GM18951 (cell line): ENCODE measurements around the gene C1orf21.

Experiments used
- POLR2A ChIP-seq: IDR thresholded peaks from 4 replicates; pipeline ENCODE4 v1.6.1; 2011; ENCODE audit warnings: mild to moderate bottlenecking; ENCODE audit not compliant: insufficient read length, insufficient read depth; ENCODE audit errors: extremely low read depth
- in situ Hi-C: fragments of 300-500 bp; cut with MboI; formaldehyde crosslinking; loops from one replicate; pipeline ENCODE4 v1.12.0; 2022; ENCODE audit warnings: low sequenced_read_pairs, mixed read lengths, inconsistent platforms; ENCODE audit not compliant: unreplicated experiment

The C1orf21 gene

DNA sequence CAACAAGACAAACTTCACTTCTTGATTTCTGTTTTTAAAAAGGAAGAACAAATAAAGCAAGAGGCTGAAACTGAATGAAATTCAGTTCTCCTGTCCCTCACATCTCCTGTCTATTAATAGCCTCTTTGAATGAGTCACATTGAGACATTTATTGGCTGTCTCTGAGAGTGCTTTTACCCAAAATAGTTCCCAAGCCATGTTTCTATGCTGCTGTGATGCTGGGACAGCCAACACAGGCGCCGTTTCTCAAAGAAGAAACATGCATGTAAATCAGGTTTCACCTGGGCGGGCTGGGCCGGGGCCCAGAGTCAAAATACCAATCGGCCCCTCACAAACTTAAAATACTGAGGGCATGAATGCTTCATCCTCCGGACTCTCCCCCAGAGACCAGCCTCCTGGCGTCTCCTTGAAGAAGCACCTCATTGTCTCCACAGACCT lies 262.6 kb downstream of the C1orf21 start:
- no peak for TF ChIP-seq POLR2A
- in situ Hi-C loops: no loop called here

DNA sequence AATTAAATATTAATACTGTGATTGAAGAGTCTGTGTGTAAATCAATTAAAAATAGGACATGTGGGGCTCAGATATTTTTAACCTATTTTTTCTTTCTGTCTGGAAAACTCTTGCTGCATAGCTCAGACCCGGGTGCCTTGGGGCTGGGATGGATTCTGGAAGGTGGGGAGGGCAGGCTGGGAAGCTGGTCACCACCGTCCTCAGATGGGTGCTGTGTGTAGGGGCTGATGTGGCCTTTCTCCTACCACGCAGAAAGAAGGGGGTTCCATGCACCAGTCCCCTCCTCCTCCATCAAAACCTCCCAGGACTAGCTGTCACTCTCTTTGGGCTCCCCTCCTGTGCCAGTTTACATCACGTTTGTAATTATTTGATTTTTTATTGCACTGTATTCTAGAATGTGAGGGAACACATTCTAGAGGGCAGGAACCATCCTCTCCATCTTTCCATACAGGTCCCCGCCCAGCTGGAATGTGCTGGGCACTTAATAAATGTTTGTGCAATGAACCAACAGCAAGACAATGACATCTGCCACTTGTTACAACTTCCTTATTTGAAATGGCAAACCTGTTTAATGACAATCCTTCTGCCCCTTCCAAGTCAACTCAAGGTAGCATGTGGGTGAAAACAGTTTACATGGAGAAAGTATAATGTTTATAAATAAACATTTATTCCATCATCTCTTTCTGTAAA lies 263.5 kb downstream of the C1orf21 start:
- in situ Hi-C loops: no loop called here
- no peak for TF ChIP-seq POLR2A

DNA sequence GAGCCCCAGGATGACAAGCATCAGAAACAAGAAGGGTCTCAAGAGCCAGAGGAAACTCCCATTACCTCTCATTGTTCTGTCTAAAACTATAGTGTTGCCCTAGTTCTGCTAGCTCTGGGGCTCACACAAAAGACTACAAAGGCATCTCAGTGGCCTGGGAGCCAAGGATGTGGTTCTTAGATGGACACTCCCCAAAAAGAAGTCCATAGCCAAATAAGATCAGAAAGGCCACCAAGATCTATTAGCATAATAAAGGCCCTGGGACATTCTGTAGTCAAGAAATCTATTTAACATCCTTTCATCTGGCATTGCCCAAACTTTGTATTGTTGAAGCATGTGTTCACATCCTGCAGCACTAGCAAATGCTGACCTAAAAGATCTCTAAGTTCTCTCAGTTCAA lies 268.4 kb downstream of the C1orf21 start:
- TF ChIP-seq POLR2A: no peak
- in situ Hi-C loops: no loop called here

DNA sequence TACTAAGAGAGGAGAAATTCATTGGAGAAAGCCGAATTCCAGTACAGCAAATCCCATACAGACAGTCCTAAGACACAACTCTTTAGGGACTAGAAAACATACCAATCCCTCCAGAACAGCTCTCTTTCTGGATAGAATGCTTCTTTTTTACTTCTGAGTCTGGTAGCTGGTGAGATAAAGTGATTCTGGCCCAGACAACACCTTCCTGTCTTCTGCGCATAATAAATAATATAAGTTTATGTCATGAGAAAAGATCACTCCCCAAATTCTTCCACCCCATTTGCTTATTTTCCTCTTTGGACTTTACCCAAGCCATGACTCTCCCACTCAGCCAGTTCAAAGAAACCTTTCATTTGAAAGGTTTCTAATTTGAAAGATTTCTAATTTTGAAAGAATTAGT lies 269.4 kb downstream of the C1orf21 start:
- no peak for TF ChIP-seq POLR2A
- in situ Hi-C loops: no loop called here

DNA sequence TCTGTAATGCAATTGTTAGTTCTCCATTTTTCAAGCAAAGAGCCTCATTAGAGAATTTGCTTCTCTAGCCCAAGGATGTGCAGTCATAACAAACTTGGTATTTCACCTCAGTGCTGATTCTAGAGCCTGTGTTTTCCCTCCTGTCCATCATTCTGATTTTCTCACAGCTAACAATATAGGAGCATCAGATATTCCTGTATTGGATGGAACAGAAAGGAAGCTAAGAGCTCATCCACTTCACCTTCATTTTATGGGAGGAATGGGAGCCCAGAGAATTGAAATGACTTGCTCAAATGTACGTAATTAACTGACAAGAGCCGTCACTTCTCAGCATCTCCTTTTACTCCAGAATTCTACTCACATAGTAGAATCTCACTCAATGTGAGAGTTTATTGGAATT lies 271.2 kb downstream of the C1orf21 start:
- no peak for TF ChIP-seq POLR2A
- in situ Hi-C loops: no loop called here

DNA sequence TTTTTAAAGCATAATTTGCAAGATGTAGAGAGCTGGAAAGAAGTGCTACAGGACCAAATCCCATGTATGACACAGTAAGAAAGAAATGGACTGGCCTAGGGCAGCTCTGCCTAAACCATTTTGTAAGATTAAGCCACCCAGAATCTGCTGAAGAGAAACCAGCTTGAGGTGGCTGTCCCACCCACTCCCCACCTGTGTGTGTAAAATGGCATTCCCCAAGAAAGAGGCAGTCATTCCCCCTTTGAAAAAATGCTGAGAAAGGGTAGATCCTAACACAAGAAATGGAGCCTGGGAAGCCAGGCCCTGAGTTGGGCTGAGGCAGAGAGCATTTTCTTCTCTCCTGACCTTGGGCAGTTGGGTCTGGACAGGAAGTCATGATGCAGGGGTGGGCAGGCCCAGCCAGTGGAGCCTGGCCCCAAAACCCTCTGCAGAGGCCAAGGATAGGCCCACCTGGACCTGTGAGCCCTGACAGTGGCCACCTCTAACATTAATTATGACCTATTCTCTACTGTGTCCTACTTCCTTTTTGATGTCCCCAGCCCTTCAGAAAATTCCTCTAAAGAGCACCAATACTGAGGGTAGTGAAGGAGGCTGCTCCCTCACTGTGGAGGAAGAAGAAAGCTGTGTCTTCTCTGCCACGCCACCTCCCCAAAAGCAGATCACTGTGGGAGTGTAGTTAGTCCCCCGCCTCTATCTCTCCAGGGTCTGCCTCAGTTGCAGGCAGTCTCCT lies 273.8 kb downstream of the C1orf21 start:
- in situ Hi-C loops: no loop called here
- TF ChIP-seq POLR2A: no peak

DNA sequence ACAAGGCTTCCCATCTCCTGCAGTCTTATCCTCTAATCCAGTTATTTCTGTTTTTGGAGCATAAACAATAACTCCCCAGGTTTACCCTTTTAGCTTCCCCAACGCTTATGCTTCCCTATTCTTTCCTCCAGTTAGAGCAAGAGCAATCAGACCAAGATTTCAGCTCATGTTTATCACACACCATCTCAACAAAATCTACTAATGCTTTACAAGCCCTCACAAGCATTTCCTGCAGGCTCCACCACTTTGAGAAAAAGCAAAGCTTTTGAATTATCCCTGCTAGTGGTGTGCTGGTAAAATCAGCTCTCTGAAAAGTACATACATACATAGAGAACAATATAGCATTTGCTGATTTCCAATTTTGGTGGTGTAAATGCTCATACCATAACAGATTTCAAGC lies 275.0 kb downstream of the C1orf21 start:
- in situ Hi-C loops: no loop called here
- TF ChIP-seq POLR2A: no peak

DNA sequence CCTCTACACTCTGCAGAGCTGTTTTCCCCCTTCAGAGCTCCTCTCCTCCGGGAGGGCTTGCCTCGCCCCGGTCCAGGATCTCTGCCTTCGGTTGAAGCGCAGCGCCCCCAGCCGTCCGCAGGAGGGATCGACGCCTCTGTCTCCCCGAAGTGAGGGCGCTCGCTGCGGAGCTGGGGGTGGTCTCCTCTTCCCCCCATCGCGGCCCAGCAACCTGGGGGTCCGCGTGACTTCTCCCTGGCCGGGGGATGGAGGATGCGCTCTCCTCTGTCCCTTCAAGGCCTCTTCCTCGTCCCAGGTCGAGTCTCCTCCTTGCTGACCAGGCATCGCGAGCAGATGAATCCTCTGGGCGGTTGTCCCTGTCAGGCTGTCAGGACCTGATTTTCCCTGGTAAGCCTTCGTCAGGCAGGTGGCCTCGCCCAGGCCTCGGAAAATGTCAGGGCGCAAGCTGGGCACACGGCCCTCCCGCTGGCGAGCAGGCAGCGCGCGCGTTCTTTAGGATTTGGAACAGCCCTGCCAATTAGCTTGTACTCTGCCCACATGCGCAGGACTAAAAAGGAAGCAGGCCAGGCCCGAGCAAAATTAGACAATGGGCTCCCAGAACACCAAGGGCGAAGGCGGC lies 277.3 kb downstream of the C1orf21 start:
- in situ Hi-C loops: no loop called here

DNA sequence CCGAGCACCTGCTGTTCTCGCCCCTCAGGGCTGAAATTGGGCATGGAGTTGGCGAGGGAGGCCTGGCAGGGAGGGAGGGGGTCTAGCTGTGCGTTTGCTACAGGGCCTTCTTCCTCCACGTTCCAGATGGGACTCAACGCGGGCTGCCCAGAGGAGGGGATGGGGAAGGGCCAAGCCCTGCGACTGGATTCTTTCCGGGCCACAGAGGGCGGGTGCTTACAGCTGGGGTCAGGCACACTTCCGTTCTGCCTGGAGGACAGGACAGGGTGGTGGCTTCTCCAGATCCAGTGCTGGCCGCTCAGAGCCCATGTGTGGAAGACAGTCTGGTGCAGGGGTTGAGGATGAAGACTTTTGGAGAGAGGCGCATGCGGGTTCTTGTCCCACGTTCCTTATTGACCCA lies 277.8 kb downstream of the C1orf21 start:
- in situ Hi-C loops: no loop called here
- TF ChIP-seq POLR2A: no peak

More for the DNA sequence above, 277.3 kb downstream of the C1orf21 start:
- TF ChIP-seq POLR2A: no peak

DNA sequence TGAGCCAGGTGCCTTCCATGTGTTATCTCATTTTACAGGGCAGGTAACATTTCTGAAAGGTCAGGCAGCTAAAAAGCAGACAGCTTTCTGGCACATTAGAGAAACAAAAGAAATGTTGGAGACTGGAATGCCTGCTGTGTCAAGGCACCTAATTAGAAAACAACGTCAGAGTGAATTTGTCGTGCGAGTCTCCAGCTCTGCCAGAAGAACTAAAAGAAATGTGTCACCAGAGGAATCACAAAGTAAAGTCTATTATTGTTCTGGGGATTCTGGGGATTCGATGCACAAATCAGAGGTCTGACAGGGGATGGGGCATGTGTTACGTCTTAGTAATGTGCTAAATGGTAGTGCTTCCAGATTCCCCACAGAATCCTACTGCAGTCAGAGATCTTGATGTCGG lies 278.5 kb downstream of the C1orf21 start:
- no peak for TF ChIP-seq POLR2A
- in situ Hi-C loops: no loop called here

DNA sequence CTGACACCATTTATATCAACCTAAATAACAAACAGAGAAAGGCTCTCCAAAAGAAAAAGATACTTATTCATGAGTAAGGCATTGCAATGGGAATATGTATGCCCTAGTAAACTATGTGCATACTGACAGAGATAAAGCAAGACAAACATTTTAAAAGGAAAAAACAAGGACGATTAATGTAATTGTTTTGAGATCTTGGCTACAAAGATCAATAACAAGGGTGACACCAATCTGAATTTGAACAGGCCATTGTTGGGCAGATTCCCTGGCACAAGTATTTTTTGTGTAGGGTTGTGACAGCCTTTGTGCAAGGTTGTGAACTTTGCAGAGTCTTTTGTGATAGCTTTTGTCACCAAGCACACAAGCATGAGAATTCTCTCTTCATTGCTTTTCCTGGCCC lies 282.6 kb downstream of the C1orf21 start:
- in situ Hi-C loops: no loop called here
- no peak for TF ChIP-seq POLR2A

DNA sequence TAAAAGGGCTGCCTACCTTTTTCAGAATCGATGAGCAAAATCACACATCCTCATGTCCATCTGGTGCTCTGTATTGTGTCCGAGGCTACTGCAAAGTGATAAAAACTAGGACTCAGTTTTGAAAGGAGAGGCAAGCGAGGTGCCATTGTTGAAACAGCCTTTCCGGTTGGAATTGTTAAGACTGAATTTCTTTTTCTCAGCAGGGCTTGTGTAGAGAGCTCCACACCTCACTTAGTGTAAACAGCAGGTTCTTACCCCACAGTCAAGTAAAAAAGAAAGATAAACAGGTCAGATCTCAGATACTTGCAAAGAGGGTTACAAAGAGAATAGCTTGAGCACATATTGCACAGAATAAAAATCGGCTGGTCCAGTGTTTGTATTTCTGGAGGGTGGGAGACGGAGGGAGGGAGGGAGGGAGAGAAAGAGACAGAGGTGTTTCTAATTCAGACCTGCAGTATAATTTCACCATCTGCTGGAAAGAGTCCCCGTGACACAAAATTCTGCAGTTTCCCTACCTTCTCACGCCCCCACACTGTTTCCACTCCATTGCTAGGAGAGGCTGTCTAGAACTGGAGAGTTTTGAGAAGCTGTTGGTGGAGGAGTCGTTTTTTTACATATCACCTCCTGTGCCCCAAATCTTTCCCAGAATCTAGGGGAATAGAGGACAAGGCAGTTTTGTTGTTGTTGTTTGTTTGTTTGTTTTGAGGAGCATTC lies 285.3 kb downstream of the C1orf21 start:
- TF ChIP-seq POLR2A: no peak
- in situ Hi-C loops: no loop called here

DNA sequence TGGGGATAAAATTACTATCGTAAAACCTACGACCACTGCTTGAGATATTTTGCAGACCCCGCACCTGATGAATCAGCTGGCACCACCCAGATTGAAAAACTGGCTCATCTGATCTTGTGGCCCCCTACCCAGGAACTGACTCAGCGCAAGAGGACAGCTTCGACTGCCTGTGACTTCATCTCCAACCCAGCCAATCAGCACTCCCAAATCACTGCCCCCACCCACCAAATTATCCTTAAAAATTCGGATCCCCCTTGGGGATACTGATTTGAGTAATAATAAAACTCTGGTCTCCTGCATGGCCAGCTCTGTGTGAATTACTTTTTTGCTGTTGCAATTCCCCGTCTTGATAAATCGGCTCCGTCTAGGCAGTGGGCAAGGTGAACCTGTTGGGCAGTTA lies 286.5 kb downstream of the C1orf21 start:
- no peak for TF ChIP-seq POLR2A
- in situ Hi-C loops: no loop called here
